ENCODE results near the gene ANO7.
A peak's percentile ranks its signal among the peaks of the same experiment; 100 is the strongest.

ANO7 gene, protein sequence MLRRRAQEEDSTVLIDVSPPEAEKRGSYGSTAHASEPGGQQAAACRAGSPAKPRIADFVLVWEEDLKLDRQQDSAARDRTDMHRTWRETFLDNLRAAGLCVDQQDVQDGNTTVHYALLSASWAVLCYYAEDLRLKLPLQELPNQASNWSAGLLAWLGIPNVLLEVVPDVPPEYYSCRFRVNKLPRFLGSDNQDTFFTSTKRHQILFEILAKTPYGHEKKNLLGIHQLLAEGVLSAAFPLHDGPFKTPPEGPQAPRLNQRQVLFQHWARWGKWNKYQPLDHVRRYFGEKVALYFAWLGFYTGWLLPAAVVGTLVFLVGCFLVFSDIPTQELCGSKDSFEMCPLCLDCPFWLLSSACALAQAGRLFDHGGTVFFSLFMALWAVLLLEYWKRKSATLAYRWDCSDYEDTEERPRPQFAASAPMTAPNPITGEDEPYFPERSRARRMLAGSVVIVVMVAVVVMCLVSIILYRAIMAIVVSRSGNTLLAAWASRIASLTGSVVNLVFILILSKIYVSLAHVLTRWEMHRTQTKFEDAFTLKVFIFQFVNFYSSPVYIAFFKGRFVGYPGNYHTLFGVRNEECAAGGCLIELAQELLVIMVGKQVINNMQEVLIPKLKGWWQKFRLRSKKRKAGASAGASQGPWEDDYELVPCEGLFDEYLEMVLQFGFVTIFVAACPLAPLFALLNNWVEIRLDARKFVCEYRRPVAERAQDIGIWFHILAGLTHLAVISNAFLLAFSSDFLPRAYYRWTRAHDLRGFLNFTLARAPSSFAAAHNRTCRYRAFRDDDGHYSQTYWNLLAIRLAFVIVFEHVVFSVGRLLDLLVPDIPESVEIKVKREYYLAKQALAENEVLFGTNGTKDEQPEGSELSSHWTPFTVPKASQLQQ

DNA sequence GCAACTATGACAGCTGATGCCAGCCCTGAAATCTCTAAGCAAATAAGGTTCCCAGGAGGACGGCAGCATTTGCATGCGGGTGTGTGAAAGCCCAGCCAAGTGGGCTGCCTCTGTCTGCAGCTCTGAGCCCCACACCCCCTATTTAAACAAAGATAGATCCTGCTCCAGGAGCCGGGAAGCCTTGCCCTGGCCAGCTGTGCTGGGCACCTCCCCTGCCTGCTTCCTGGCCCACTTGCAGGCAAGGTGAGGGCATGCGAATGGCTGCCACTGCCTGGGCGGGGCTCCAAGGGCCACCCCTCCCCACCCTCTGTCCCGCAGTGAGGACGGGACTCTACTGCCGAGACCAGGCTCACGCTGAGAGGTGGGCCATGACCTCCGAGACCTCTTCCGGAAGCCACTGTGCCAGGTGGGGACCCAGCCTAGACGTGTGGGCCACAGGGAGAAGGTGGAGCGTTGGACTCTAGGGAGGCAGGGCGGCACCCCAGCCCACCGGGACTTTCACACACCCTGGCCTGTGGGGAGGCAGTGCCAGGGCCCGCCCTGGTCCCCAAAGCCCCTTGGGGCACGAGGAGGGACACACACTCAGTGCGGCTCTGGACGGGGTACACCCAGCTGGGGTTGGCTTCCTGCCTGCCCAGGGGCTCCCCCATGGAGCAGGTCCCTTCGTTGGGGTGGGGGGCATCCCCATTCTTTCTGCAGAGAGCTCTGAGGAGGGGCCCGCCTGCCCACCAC, at the start of gene ANO7:
Gene ANO7 (plus strand): TSS at position 317 of the 732 bp plus-strand sequence. CDS start 1,387 bp downstream, outside the sequence.
- Mint-ChIP-seq H3K36me3 (ENCODE audit: low read depth) (no peaks in the 10 kb centered on the region), H3K4me1 (peaks cover 29% of the 10 kb centered on the region), H3K27me3 (ENCODE audit: low read depth, poor library complexity) (no peaks in the 10 kb centered on the region), H3K9me3 (no peaks in the 10 kb centered on the region), H3K27ac (no peak within 1 kb of the TSS), H3K4me3 (no peak within 1 kb of the TSS)
- no peak for DNase-seq
- TF ChIP-seq, protein P1, sequence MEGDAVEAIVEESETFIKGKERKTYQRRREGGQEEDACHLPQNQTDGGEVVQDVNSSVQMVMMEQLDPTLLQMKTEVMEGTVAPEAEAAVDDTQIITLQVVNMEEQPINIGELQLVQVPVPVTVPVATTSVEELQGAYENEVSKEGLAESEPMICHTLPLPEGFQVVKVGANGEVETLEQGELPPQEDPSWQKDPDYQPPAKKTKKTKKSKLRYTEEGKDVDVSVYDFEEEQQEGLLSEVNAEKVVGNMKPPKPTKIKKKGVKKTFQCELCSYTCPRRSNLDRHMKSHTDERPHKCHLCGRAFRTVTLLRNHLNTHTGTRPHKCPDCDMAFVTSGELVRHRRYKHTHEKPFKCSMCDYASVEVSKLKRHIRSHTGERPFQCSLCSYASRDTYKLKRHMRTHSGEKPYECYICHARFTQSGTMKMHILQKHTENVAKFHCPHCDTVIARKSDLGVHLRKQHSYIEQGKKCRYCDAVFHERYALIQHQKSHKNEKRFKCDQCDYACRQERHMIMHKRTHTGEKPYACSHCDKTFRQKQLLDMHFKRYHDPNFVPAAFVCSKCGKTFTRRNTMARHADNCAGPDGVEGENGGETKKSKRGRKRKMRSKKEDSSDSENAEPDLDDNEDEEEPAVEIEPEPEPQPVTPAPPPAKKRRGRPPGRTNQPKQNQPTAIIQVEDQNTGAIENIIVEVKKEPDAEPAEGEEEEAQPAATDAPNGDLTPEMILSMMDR (IDR thresholded peaks at IDR 0.05), result no peak

DNA sequence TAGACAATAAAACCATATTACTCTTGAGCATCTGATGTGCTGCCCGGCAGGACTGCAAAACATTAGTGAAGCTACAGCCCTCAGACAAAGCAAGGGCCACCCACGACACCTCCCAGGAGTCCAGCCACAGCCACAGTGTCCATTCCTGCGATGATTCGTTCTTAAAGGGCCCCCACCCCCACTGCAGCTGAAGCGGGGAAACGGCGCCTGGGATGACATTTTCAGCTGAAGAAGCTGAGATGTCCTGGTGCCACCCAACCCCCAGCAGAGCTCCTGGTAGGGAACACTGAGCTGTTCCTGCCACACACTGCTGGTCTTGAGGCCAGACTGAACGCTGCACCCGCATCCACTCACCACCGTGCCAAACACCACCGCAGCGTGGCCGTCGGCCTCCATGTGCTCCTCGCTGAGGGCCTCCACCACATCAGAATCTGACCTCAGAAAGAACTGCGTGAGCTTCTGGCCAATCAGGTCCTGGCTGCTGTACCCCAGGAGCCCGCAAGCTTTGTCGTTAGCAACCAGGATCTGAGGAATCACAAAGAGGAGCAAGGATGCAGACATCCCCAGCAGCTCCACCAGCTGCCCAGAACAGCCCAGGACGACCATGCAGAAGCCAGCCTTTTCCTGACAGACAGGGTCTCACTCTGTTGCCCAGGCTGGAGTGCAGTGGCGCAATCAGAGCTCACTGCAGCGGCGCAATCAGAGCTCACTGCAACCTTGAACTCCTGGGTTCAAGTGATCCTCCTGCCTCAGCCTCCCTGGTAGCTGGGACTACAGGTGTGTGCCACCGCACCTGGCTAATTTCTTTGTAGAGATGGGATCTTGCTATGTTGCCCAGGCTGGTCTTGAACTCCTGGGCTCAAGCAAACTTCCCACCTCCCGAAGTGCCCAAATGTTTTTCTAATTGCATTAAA, 48.7 kb upstream of the ANO7 start:
- TF ChIP-seq, protein P1 (IDR thresholded peaks at IDR 0.05), result no peak
- H3K27ac Mint-ChIP-seq, result no peak overlapping the region
- no peaks in the 10 kb centered on the region for H3K9me3 Mint-ChIP-seq
- no peaks in the 10 kb centered on the region for H3K4me1 Mint-ChIP-seq
- DNase-seq, result no peak
- no peaks in the 10 kb centered on the region for H3K27me3 Mint-ChIP-seq (ENCODE audit: low read depth, poor library complexity)
- H3K4me3 Mint-ChIP-seq, result no peak overlapping the region
- no peaks in the 10 kb centered on the region for H3K36me3 Mint-ChIP-seq (ENCODE audit: low read depth)

DNA sequence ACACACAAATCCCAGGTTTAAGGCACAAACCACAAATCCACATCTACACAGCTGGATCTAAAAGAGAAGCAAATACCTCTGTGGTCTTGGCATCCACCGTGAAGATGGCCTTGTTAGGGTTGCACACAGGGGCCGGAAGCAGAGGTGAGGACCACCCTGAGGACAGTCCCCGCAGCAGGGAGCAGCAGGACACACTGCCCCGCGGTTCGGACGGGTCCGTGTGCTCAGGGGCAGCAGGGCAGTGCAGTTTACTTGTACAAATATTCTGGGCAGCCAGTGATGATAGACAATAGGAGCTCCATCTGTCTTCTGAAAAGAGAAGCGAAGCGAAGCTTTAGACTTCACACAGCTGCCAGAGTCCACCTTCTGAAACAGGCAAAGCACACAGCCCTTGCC, 48.0 kb upstream of the ANO7 start:
- TF ChIP-seq, protein P1 (IDR thresholded peaks at IDR 0.05), result no peak
- Mint-ChIP-seq H3K4me1 (no peaks in the 10 kb centered on the region), H3K27me3 (ENCODE audit: low read depth, poor library complexity) (peaks cover 3% of the 10 kb centered on the region), H3K9me3 (no peaks in the 10 kb centered on the region), H3K27ac (peak overlapping the region; percentile 74), H3K4me3 (no peak overlapping the region), H3K36me3 (ENCODE audit: low read depth) (no peaks in the 10 kb centered on the region)
- no peak for DNase-seq

DNA sequence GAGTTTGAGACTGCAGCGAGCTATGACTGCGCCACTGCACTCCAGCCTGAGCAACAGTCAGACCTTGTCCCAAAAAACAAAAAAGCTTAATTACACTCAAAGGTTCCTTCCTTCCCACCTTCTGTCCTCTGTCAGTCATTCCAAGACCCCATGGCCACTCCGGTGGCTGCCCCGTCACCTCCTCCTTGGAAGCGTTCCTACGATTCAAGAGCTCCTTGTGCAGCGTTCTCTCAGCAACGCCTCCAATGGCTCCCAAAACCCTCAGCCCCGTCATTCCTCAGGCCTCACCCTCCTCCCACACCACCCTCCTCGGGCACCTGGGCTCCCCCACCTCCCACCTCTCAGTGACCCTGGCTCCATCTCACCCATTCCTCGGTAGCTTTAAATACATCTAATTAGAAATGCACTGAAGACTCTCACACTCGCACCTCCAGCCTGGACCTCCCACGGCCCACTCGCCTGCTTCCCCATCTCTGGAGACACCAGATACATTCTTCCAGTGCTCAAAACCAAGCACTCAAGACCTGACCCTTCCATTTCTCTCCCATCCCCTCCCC, 47.2 kb upstream of the ANO7 start:
- TF ChIP-seq, protein P1 (IDR thresholded peaks at IDR 0.05), result no peak
- Mint-ChIP-seq H3K36me3 (ENCODE audit: low read depth) (no peaks in the 10 kb centered on the region), H3K27me3 (ENCODE audit: low read depth, poor library complexity) (peaks cover 3% of the 10 kb centered on the region), H3K4me3 (no peak overlapping the region), H3K27ac (peak overlapping the region; percentile 62), H3K4me1 (no peaks in the 10 kb centered on the region), H3K9me3 (no peaks in the 10 kb centered on the region)
- no peak for DNase-seq

DNA sequence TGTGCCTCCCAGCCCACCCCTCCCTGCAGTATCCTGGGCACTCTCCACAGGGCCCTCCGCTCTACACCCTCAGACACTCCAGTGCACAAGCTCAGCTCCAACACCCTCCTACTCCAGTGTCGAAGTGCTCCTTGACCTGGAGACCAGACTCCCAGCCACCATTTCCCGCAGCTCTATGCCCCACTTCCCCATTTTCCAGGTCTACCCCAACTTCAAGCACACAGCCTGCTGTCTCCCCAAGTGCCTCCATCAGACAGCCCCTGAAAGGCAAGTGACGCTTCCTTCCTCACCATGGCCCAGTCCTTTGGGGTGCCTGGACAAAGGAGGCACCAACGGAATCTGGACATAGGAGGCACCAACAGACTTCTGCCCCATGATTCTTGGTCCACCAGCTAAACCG, 46.4 kb upstream of the ANO7 start:
- Mint-ChIP-seq H3K27ac (no peak overlapping the region), H3K27me3 (ENCODE audit: low read depth, poor library complexity) (peaks cover 3% of the 10 kb centered on the region), H3K4me1 (no peaks in the 10 kb centered on the region), H3K9me3 (no peaks in the 10 kb centered on the region), H3K36me3 (ENCODE audit: low read depth) (no peaks in the 10 kb centered on the region), H3K4me3 (no peak overlapping the region)
- TF ChIP-seq, protein P1 (IDR thresholded peaks at IDR 0.05), result no peak
- no peak for DNase-seq

All from nephron progenitor cell (in vitro differentiated cells).